Coronary artery (tissue), 2 donors: Measurements from ENCODE around the gene ZNF511.

Experiments used
- DNase-seq: peaks from one replicate; pipeline ENCODE4 v3.0.0-alpha.2; 2017; ENCODE audit warnings: low spot score
- H3K27ac ChIP-seq, 2 donors: fragments of 200-600 bp; sonication (generic); one replicate each; pipeline ENCODE4 v1.5.1; 2016 to 2019
- H3K4me3 ChIP-seq: fragments of 200-600 bp; sonication (generic); 2 replicates; pipeline ENCODE4 v1.5.1; 2016; ENCODE audit warnings: mild to moderate bottlenecking, moderate library complexity
- CTCF ChIP-seq: fragments of 200-600 bp; sonication (generic); IDR thresholded peaks from one replicate; pipeline ENCODE4 v1.5.1; 2019; ENCODE audit warnings: antibody characterized with exemption

ZNF511 gene

GRCh38 chr10:133355266-133355665, 46.6 kb downstream of the ZNF511 start:
- TF ChIP-seq CTCF: no peak
- Histone ChIP-seq H3K4me3 (no peak overlapping the region), H3K27ac (no peak overlapping the region)
- DNase-seq: no peak

- H3K4me3 ChIP-seq: no peak overlapping the region
- no peak overlapping the region for H3K27ac ChIP-seq
- TF ChIP-seq CTCF: no peak
- no peak for DNase-seq
Observed at GRCh38 chr10:133355991-133356390, 47.3 kb downstream of the ZNF511 start.

GRCh38 chr10:133356549-133357284, 48.0 kb downstream of the ZNF511 start:
- H3K4me3 ChIP-seq: peak overlapping the region; percentile 85
- no peak for TF ChIP-seq CTCF
- H3K27ac ChIP-seq: no peak overlapping the region
- DNase-seq: no peak

GRCh38 chr10:133357285-133358161, 48.8 kb downstream of the ZNF511 start, which contains the start of gene FUOM:
TSS of gene FUOM (minus strand) at chr10:133358019. CDS start at chr10:133358007, 12 bp downstream.
- Histone ChIP-seq H3K27ac (peak within 1 kb of the TSS; percentile 50 to 82), H3K4me3 (peak within 1 kb of the TSS; percentile 85)
- DNase-seq: no peak
- TF ChIP-seq CTCF: no peak

- peak overlapping the region in 1 of 2 donors; percentile 82 for H3K27ac ChIP-seq
- H3K4me3 ChIP-seq: peak overlapping the region; percentile 85
- no peak for TF ChIP-seq CTCF
- DNase-seq: no peak
Observed at GRCh38 chr10:133358162-133358924, 49.6 kb downstream of the ZNF511 start.

GRCh38 chr10:133358925-133359310, 50.2 kb downstream of the ZNF511 start:
- TF ChIP-seq CTCF: no peak
- no peak for DNase-seq
- Histone ChIP-seq H3K27ac (no peak overlapping the region), H3K4me3 (no peak overlapping the region)
